Ishikawa (cell line): ENCODE results near the gene GRHPR.

ENCODE experiments used
- CEBPB ChIP-seq: IDR thresholded peaks from 2 replicates; pipeline ENCODE4 v1.6.1; 2012
- TCF12 ChIP-seq: IDR thresholded peaks from 2 replicates; pipeline ENCODE4 v1.6.1; 2012; ENCODE audit warnings: low read depth
- ZBTB7A ChIP-seq: IDR thresholded peaks from 2 replicates; pipeline ENCODE4 v1.6.1; 2012; ENCODE audit warnings: low read depth

DNA sequence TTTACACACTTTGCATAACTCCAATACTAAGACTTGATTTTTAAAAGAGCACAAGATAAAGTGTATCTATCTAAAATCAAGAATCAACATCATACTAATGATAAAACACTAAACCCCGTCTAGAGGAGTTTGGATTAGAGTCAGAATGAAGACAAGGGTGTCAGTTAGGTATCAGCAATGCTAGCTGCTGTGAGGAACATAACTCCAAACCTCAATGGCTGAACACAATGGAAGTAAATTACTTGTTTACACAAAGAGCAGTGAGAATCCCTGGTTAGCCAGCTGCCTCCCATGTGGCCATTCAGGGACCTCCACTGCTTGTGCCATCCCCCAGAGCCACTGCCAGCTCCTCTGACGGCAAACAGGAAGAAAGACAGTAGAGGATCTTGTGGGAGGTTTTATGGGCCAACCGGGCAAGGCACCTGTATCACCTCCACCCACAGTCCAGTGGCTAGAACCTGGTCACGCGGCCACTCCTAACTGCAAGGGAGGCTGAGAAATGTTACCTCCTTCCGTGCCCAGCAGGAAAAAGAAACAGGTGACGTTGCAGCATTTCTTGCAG is 24.0 kb upstream of the GRHPR start:
- TF ChIP-seq CEBPB: no peak
- no peak for TF ChIP-seq ZBTB7A
- no peak for TF ChIP-seq TCF12
